ENCODE data around the gene SFT2D3.
A peak's percentile ranks its signal among the peaks of the same experiment; 100 is the strongest.

Gene SFT2D3

DNA sequence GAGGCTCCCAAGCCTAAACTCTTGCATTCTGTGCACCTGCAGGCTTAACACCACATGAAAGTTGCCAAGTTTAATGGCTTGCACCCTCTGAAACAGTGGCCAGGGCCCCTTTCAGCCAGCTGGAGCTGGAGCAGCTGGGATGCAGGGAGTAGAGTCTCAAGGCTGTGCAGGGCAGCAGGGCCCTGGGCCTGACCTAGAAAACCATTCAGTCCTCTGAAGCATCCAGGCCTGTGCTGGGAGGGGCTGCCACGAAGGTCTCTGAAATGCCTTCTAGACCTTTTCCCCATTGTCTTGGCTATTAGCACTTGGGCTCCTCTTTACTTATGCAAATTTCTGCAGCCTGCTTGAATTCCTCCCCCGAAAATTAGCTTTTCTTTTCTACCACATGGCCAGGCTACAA lies 10.6 kb upstream of the SFT2D3 start:
- H3K9me3 ChIP-seq (ENCODE audit: insufficient read depth, low read length, severe bottlenecking), result peaks cover 32% of the 10 kb centered on the region
- no peak overlapping the region for H3K4me2 ChIP-seq (ENCODE audit: insufficient read depth, low read length)
- no peak for DNase-seq
- no peaks in the 10 kb centered on the region for H3K4me1 ChIP-seq (ENCODE audit: insufficient read depth, low read length)
- no peaks in the 10 kb centered on the region for H3K79me2 ChIP-seq (ENCODE audit: insufficient read depth, low read length)
- TF ChIP-seq, protein P1, sequence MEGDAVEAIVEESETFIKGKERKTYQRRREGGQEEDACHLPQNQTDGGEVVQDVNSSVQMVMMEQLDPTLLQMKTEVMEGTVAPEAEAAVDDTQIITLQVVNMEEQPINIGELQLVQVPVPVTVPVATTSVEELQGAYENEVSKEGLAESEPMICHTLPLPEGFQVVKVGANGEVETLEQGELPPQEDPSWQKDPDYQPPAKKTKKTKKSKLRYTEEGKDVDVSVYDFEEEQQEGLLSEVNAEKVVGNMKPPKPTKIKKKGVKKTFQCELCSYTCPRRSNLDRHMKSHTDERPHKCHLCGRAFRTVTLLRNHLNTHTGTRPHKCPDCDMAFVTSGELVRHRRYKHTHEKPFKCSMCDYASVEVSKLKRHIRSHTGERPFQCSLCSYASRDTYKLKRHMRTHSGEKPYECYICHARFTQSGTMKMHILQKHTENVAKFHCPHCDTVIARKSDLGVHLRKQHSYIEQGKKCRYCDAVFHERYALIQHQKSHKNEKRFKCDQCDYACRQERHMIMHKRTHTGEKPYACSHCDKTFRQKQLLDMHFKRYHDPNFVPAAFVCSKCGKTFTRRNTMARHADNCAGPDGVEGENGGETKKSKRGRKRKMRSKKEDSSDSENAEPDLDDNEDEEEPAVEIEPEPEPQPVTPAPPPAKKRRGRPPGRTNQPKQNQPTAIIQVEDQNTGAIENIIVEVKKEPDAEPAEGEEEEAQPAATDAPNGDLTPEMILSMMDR (IDR thresholded peaks at IDR 0.05; ENCODE audit: borderline replicate concordance, extremely low read depth, low read length, poor library complexity, severe bottlenecking), result no peak
- no peak for TF ChIP-seq EZH2 (IDR thresholded peaks at IDR 0.05; ENCODE audit: borderline replicate concordance, low read depth, low read length, severe bottlenecking)
- H3K36me3 ChIP-seq (ENCODE audit: insufficient read depth, low read length), result no peaks in the 10 kb centered on the region
- no peak overlapping the region for H2AFZ ChIP-seq (ENCODE audit: low read depth, low read length)
- no peak overlapping the region for H3K27ac ChIP-seq (ENCODE audit: low read length)
- no peak overlapping the region for H3K4me3 ChIP-seq (ENCODE audit: low read depth in 1 of 2, low read length in 2 of 2)
- no peaks in the 10 kb centered on the region for H4K20me1 ChIP-seq (ENCODE audit: insufficient read depth, low read length)
- no peaks in the 10 kb centered on the region for H3K27me3 ChIP-seq (ENCODE audit: insufficient read depth, low read length, poor library complexity)
- ATAC-seq (ENCODE audit: insufficient read depth, low read depth), result no peak
- H3K9ac ChIP-seq (ENCODE audit: low read depth, low read length), result no peak overlapping the region

DNA sequence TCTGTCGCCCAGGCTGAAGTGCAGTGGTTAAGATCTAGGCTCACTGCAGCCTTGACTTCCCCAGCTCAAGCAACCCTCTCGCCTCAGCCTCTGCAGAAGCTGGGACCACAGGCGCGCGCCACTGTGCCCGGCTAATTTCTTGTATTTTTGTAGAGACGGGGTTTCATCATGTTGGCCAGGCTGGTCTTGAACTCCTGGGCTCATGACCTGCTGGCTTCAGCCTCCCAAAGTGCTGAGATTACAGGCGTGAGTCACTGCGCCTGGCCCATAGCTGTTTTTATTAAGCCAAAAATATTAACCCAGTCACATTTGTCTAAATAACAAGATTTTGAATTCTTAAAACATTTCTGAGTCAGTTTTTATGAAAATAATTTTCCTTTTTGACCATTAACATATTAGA lies 6.3 kb upstream of the SFT2D3 start:
- Histone ChIP-seq H3K4me3 (ENCODE audit: low read depth in 1 of 2, low read length in 2 of 2) (no peak overlapping the region), H3K27me3 (ENCODE audit: insufficient read depth, low read length, poor library complexity) (no peaks in the 10 kb centered on the region), H4K20me1 (ENCODE audit: insufficient read depth, low read length) (no peaks in the 10 kb centered on the region), H3K36me3 (ENCODE audit: insufficient read depth, low read length) (no peaks in the 10 kb centered on the region), H3K9me3 (ENCODE audit: insufficient read depth, low read length, severe bottlenecking) (peaks cover 17% of the 10 kb centered on the region), H3K4me1 (ENCODE audit: insufficient read depth, low read length) (no peaks in the 10 kb centered on the region), H3K27ac (ENCODE audit: low read length) (no peak overlapping the region), H2AFZ (ENCODE audit: low read depth, low read length) (no peak overlapping the region), H3K9ac (ENCODE audit: low read depth, low read length) (no peak overlapping the region), H3K4me2 (ENCODE audit: insufficient read depth, low read length) (no peak overlapping the region), H3K79me2 (ENCODE audit: insufficient read depth, low read length) (no peaks in the 10 kb centered on the region)
- ATAC-seq (ENCODE audit: insufficient read depth, low read depth) (no peak), DNase-seq (no peak)
- TF ChIP-seq, protein P1 (IDR thresholded peaks at IDR 0.05; ENCODE audit: borderline replicate concordance, extremely low read depth, low read length, poor library complexity, severe bottlenecking), result no peak
- no peak for TF ChIP-seq EZH2 (IDR thresholded peaks at IDR 0.05; ENCODE audit: borderline replicate concordance, low read depth, low read length, severe bottlenecking)

DNA sequence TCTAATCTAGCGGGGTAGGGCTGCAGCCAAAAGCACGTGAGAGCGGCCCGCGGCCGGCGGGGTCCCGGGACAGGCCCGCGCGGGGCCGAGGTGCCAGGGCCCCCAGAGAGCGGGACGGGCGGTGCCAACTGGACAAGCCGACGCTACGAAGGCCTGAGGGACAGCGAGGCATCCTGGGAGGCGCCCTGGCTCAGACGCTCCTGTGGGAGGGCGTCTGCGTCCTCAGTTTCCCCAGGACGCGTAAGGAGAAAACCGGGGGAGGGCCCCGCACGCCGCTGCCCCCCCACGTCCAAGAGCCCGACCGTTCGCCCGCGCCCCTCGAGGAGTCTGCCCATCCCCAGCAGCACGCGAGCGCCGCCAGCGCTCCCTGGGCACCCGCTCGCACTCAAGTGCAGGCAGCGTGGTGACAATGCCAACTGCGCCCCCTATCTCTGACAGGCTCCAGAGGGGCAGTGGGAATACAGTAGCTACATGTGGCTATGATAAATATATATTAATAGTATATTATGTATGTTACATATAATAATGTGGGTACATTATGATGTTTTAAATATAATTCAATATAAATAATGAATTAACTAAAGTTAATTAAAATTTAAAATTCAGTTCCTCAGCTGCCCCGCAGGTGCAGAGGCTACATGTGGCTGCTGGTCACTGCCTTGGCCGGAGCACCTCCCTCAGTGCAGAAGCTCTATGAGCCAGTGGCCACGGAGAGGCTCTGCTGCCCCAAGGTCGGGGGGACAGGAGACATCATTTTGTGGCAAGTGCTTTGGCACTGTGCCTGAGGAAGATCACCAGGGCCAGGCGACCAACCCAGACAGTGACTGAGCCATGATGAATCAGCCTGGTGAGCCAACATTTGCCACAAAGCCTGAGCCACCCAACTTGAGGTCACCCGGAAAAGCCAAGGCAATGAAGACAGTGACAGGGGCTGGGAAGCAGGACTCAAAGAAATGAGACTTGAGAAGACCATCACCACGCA lies 5.5 kb upstream of the SFT2D3 start:
- ATAC-seq (ENCODE audit: insufficient read depth, low read depth) (no peak), DNase-seq (no peak)
- no peaks in the 10 kb centered on the region for H3K27me3 ChIP-seq (ENCODE audit: insufficient read depth, low read length, poor library complexity)
- no peak overlapping the region for H3K27ac ChIP-seq (ENCODE audit: low read length)
- H3K36me3 ChIP-seq (ENCODE audit: insufficient read depth, low read length), result no peaks in the 10 kb centered on the region
- peaks cover 8% of the 10 kb centered on the region for H3K4me1 ChIP-seq (ENCODE audit: insufficient read depth, low read length)
- peaks cover 3% of the 10 kb centered on the region for H3K79me2 ChIP-seq (ENCODE audit: insufficient read depth, low read length)
- no peak for TF ChIP-seq EZH2 (IDR thresholded peaks at IDR 0.05; ENCODE audit: borderline replicate concordance, low read depth, low read length, severe bottlenecking)
- TF ChIP-seq, protein P1 (IDR thresholded peaks at IDR 0.05; ENCODE audit: borderline replicate concordance, extremely low read depth, low read length, poor library complexity, severe bottlenecking), result peak; percentile 22
- H3K9me3 ChIP-seq (ENCODE audit: insufficient read depth, low read length, severe bottlenecking), result peaks cover 9% of the 10 kb centered on the region
- no peak overlapping the region for H3K4me3 ChIP-seq (ENCODE audit: low read depth in 1 of 2, low read length in 2 of 2)
- H3K9ac ChIP-seq (ENCODE audit: low read depth, low read length), result no peak overlapping the region
- no peaks in the 10 kb centered on the region for H4K20me1 ChIP-seq (ENCODE audit: insufficient read depth, low read length)
- H3K4me2 ChIP-seq (ENCODE audit: insufficient read depth, low read length), result no peak overlapping the region
- no peak overlapping the region for H2AFZ ChIP-seq (ENCODE audit: low read depth, low read length)

Data from DND-41 (cell line).